ENCODE measurements around the gene USP35. TPM values are rescaled to one million over a fixed set of nuclear protein-coding genes. Genes with fewer than 3 reads are reported as not detected.
A peak's percentile ranks its signal among the peaks of the same experiment; 100 is the strongest.

The USP35 gene
- total RNA-seq, 2 donors from 2014 or later: 38.8 to 44.1 TPM

- ATAC-seq (ENCODE audit: insufficient number of reproducible peaks, low FRiP score, low read depth) (no peak), DNase-seq (ENCODE audit: low spot score) (no peak)
- Histone ChIP-seq H3K9me3 (no peaks in the 10 kb centered on the region), H3K4me1 (ENCODE audit: control insufficient read depth in 1 of 2, low read depth in 2 of 2) (peaks cover 0 to 13% of the 10 kb centered on the region in 2 donors), H3K36me3 (no peaks in the 10 kb centered on the region), H3K27me3 (replicated peaks; ENCODE audit: insufficient read depth) (no peaks in the 10 kb centered on the region), H3K27ac (no peak overlapping the region), H3K4me3 (no peak overlapping the region)
- no peak for TF ChIP-seq CTCF (IDR thresholded peaks at IDR 0.05)
Observed at GRCh38 chr11:78147807-78148206, 40.9 kb upstream of the USP35 start.

- ATAC-seq (ENCODE audit: insufficient number of reproducible peaks, low FRiP score, low read depth): peak; percentile 80
- H3K27me3 ChIP-seq (replicated peaks; ENCODE audit: insufficient read depth): no peaks in the 10 kb centered on the region
- TF ChIP-seq CTCF (IDR thresholded peaks at IDR 0.05): peak; percentile 28
- peaks cover 0 to 13% of the 10 kb centered on the region in 2 donors for H3K4me1 ChIP-seq (ENCODE audit: control insufficient read depth in 1 of 2, low read depth in 2 of 2)
- no peaks in the 10 kb centered on the region for H3K9me3 ChIP-seq
- DNase-seq (ENCODE audit: low spot score): no peak
- H3K4me3 ChIP-seq: no peak overlapping the region
- peak overlapping the region in 1 of 2 donors; percentile 56 for H3K27ac ChIP-seq
- H3K36me3 ChIP-seq: no peaks in the 10 kb centered on the region
Observed at GRCh38 chr11:78149646-78150045, 39.1 kb upstream of the USP35 start.

- Histone ChIP-seq H3K9me3 (no peaks in the 10 kb centered on the region), H3K27ac (peak overlapping the region in 1 of 2 donors; percentile 56), H3K36me3 (no peaks in the 10 kb centered on the region), H3K4me1 (ENCODE audit: control insufficient read depth in 1 of 2, low read depth in 2 of 2) (peaks cover 0 to 13% of the 10 kb centered on the region in 2 donors), H3K4me3 (no peak overlapping the region), H3K27me3 (replicated peaks; ENCODE audit: insufficient read depth) (no peaks in the 10 kb centered on the region)
- ATAC-seq (ENCODE audit: insufficient number of reproducible peaks, low FRiP score, low read depth): no peak
- no peak for TF ChIP-seq CTCF (IDR thresholded peaks at IDR 0.05)
- DNase-seq (ENCODE audit: low spot score): no peak
Observed at GRCh38 chr11:78150346-78150745, 38.4 kb upstream of the USP35 start.

- no peak for TF ChIP-seq CTCF (IDR thresholded peaks at IDR 0.05)
- no peaks in the 10 kb centered on the region for H3K9me3 ChIP-seq
- ATAC-seq (ENCODE audit: insufficient number of reproducible peaks, low FRiP score, low read depth) (no peak), DNase-seq (ENCODE audit: low spot score) (no peak)
- no peaks in the 10 kb centered on the region for H3K36me3 ChIP-seq
- no peak overlapping the region for H3K4me3 ChIP-seq
- H3K4me1 ChIP-seq (ENCODE audit: control insufficient read depth in 1 of 2, low read depth in 2 of 2): peaks cover 0 to 16% of the 10 kb centered on the region in 2 donors
- H3K27ac ChIP-seq: no peak overlapping the region
- H3K27me3 ChIP-seq (replicated peaks; ENCODE audit: insufficient read depth): no peaks in the 10 kb centered on the region
Observed at GRCh38 chr11:78150754-78151153, 38.0 kb upstream of the USP35 start.

- no peak overlapping the region for H3K4me3 ChIP-seq
- H3K4me1 ChIP-seq (ENCODE audit: control insufficient read depth in 1 of 2, low read depth in 2 of 2): peaks cover 0 to 27% of the 10 kb centered on the region in 2 donors
- H3K27me3 ChIP-seq (replicated peaks; ENCODE audit: insufficient read depth): no peaks in the 10 kb centered on the region
- ATAC-seq (ENCODE audit: insufficient number of reproducible peaks, low FRiP score, low read depth) (no peak), DNase-seq (ENCODE audit: low spot score) (no peak)
- H3K9me3 ChIP-seq: no peaks in the 10 kb centered on the region
- no peak overlapping the region for H3K27ac ChIP-seq
- TF ChIP-seq CTCF (IDR thresholded peaks at IDR 0.05): no peak
- H3K36me3 ChIP-seq: no peaks in the 10 kb centered on the region
Observed at GRCh38 chr11:78151804-78152203, 36.9 kb upstream of the USP35 start.

Data from thoracic aorta (tissue), 2 donors.